IMR-90 (cell line): ENCODE measurements around the gene BCKDK. TPM values are rescaled to one million over a fixed set of nuclear protein-coding genes. Genes with fewer than 3 reads are reported as not detected.
"Not testable (repeated sequence)": the region's sequence is repeated elsewhere in the genome, so short reads cannot be mapped to it uniquely, and the experiment has no call there.

ENCODE experiments used
- ATAC-seq: fragments of 200-7000 bp; cut with Tn5 transposase; 2 replicates; pipeline ENCODE4 v1.9.1; 2020; ENCODE audit warnings: low read depth, mild to moderate bottlenecking, moderate library complexity
- BruUV-seq: library from RNA; stranded (reverse); fragments of 400-500 nt; replicated peaks from 2 replicates; lab custom pipeline; 2021; lab: Mats Ljungman, UMichigan
- CTCF ChIA-PET: fragments of 300-600 bp; formaldehyde crosslinking; extraction: SDS; loops from one replicate; lab custom pipeline; 2021; ENCODE audit warnings: antibody characterized with exemption; lab: Yijun Ruan, JAX
- POLR2A ChIA-PET: fragments of 300-600 bp; sonication (Branson Sonifier 250); formaldehyde crosslinking; loops from one replicate; lab custom pipeline; 2022; ENCODE audit warnings: antibody characterized with exemption; ENCODE audit not compliant: unreplicated experiment; lab: Charles Lee
- DNase-seq: peaks from one replicate; pipeline ENCODE4 v3.0.0; 2013
- H2AFZ ChIP-seq: replicated peaks from 2 replicates; pipeline ENCODE3; 2013; ENCODE audit warnings: low read length, mild to moderate bottlenecking; ENCODE audit not compliant: poor library complexity
- H2AK5ac ChIP-seq: 2 replicates; pipeline ENCODE4 v1.6.1; 2013; ENCODE audit warnings: low read depth, low read length, inconsistent platforms
- H2AK9ac ChIP-seq: replicated peaks from 2 replicates; pipeline ENCODE3; 2013; ENCODE audit warnings: mild to moderate bottlenecking, low read depth, low read length, moderate library complexity; ENCODE audit not compliant: poor library complexity
- H2BK120ac ChIP-seq: 2 replicates; pipeline ENCODE4 v1.6.1; 2013; ENCODE audit warnings: low read depth, low read length, inconsistent platforms
- H2BK15ac ChIP-seq: 3 replicates; pipeline ENCODE4 v1.6.1; 2013; ENCODE audit warnings: low read depth, low read length, inconsistent platforms
- H2BK20ac ChIP-seq: 2 replicates; pipeline ENCODE4 v1.6.1; 2013; ENCODE audit warnings: low read depth, mild to moderate bottlenecking, inconsistent platforms, low read length, moderate library complexity
- H2BK5ac ChIP-seq: 2 replicates; pipeline ENCODE4 v1.6.1; 2013; ENCODE audit warnings: mild to moderate bottlenecking, low read depth, low read length, inconsistent platforms; ENCODE audit not compliant: poor library complexity, severe bottlenecking
- H3K14ac ChIP-seq: replicated peaks from 2 replicates; pipeline ENCODE4 v1.6.1; 2013; ENCODE audit warnings: low read depth, low read length, inconsistent platforms
- H3K18ac ChIP-seq: 2 replicates; pipeline ENCODE4 v1.6.1; 2013; ENCODE audit warnings: low read depth, low read length, control low read depth
- H3K23ac ChIP-seq: 2 replicates; pipeline ENCODE4 v1.6.1; 2013; ENCODE audit warnings: low read depth, low read length, inconsistent platforms
- H3K27ac ChIP-seq: 2 replicates; pipeline ENCODE4 v1.5.1; 2013; ENCODE audit warnings: mild to moderate bottlenecking, control low read depth, low read length; ENCODE audit not compliant: insufficient read depth
- H3K27me3 ChIP-seq: 2 replicates; pipeline ENCODE4 v1.6.1; 2013; ENCODE audit warnings: low read length; ENCODE audit not compliant: control insufficient read depth, insufficient read depth
- H3K36me3 ChIP-seq: 2 replicates; pipeline ENCODE4 v1.6.1; 2013; ENCODE audit warnings: low read length, mixed read lengths; ENCODE audit not compliant: control insufficient read depth, insufficient read depth
- H3K4ac ChIP-seq: 2 replicates; pipeline ENCODE4 v1.6.1; 2013; ENCODE audit warnings: low read depth, low read length, inconsistent platforms
- H3K4me1 ChIP-seq: 2 replicates; pipeline ENCODE4 v1.6.1; 2013; ENCODE audit warnings: low read length, mixed read lengths; ENCODE audit not compliant: control insufficient read depth, insufficient read depth
- H3K4me2 ChIP-seq: 2 replicates; pipeline ENCODE4 v1.6.1; 2013; ENCODE audit warnings: low read depth, mild to moderate bottlenecking, control low read depth, low read length, moderate library complexity
- H3K4me3 ChIP-seq: 2 replicates; pipeline ENCODE4 v1.5.1; 2013; ENCODE audit warnings: low read depth, mild to moderate bottlenecking, control low read depth, low read length, moderate library complexity; ENCODE audit not compliant: insufficient read depth
- H3K56ac ChIP-seq: 2 replicates; pipeline ENCODE4 v1.6.1; 2013; ENCODE audit warnings: low read length, inconsistent platforms; ENCODE audit not compliant: insufficient read depth; ENCODE audit errors: extremely low read depth
- H3K79me1 ChIP-seq, 2 experiments: 2 replicates each; pipeline ENCODE4 v1.6.1; 2013; ENCODE audit warnings: low read length in 2 of 2, inconsistent platforms in 1 of 2, low read depth in 1 of 2
- H3K9ac ChIP-seq: 2 replicates; pipeline ENCODE4 v1.6.1; 2013; ENCODE audit warnings: low read depth, low read length, control low read depth
- H3K9me1 ChIP-seq: 2 replicates; pipeline ENCODE4 v1.6.1; 2013; ENCODE audit warnings: low read length, inconsistent platforms; ENCODE audit not compliant: insufficient read depth
- H3K9me3 ChIP-seq: 2 replicates; pipeline ENCODE4 v1.6.1; 2013; ENCODE audit warnings: low read length; ENCODE audit not compliant: control insufficient read depth, insufficient read depth
- H4K20me1 ChIP-seq: 2 replicates; pipeline ENCODE4 v1.6.1; 2013; ENCODE audit warnings: low read length, inconsistent platforms; ENCODE audit not compliant: insufficient read depth
- H4K5ac ChIP-seq: 2 replicates; pipeline ENCODE4 v1.6.1; 2013; ENCODE audit warnings: mild to moderate bottlenecking, low read depth, low read length, control low read depth
- H4K8ac ChIP-seq, 2 experiments: 2 replicates each; pipeline ENCODE4 v1.6.1; 2013; ENCODE audit warnings: low read depth in 2 of 2, low read length in 2 of 2, control low read depth in 1 of 2, inconsistent platforms in 1 of 2
- H4K91ac ChIP-seq: 2 replicates; pipeline ENCODE4 v1.6.1; 2013; ENCODE audit warnings: low read depth, low read length, inconsistent platforms; ENCODE audit not compliant: insufficient read depth
- WGBS, 2 experiments: methylation state at CpG; one replicate each; pipeline versions ENCODE4 v1.1.5 to v1.1.7; 2013; ENCODE audit warnings: missing lambda C conversion rate in 2 of 2; ENCODE audit not compliant: insufficient read length in 1 of 2; ENCODE audit errors: extremely low coverage in 2 of 2; 5-methylcytosine and 5-hydroxymethylcytosine counted together
- dilution Hi-C: fragments of 300-500 bp; cut with HindIII; formaldehyde crosslinking; loops from one replicate; pipeline ENCODE4 v1.14.3; 2018; ENCODE audit warnings: low sequenced_read_pairs; ENCODE audit not compliant: unreplicated experiment
- in situ Hi-C: fragments of 300-500 bp; cut with MboI; formaldehyde crosslinking; loops from 3 replicates; pipeline ENCODE4 v1.14.3; 2019; ENCODE audit warnings: low sequenced_read_pairs, inconsistent platforms, mixed read lengths
- intact Hi-C: fragments of 100-400 bp; cut with micrococcal nuclease; formaldehyde crosslinking; loops from 2 replicates; pipeline ENCODE4 v1.10.0; 2022
- polyA plus RNA-seq, 3 experiments: library from polyadenylated mRNA; depleted of rRNA; stranded (reverse); fragments of >200 nt; gene quantifications; 2 replicates each; pipeline ENCODE4 v1.2.3, GENCODE V29; 2012; ENCODE audit warnings: low replicate concordance in 1 of 3
- total RNA-seq: library from RNA; depleted of rRNA; stranded (reverse); fragments of >200 nt; gene quantifications from 2 replicates; pipeline ENCODE4 v1.2.3, GENCODE V29; 2012

BCKDK gene
- total and polyA plus RNA-seq, 2 of the 4 experiments (the other 2 are of a cell fraction) = 26.0 to 79.3 TPM

- intact Hi-C loops, H3K4me2 ChIP-seq, CTCF ChIA-PET: not testable (repeated sequence)
Measured at GRCh38 chr16:31136822-31137499, 28.8 kb downstream of the BCKDK start.

More at GRCh38 chr16:31136822-31137499, 28.8 kb downstream of the BCKDK start:
- H3K27me3 ChIP-seq, dilution Hi-C loops, H4K8ac ChIP-seq, H2BK120ac ChIP-seq, ATAC-seq, H3K4ac ChIP-seq, H4K91ac ChIP-seq, H2AFZ ChIP-seq, H3K9ac ChIP-seq, H2AK5ac ChIP-seq, H3K4me3 ChIP-seq, BruUV-seq, H4K5ac ChIP-seq, H3K18ac ChIP-seq, POLR2A ChIA-PET, H3K9me3 ChIP-seq, H3K23ac ChIP-seq, H2AK9ac ChIP-seq, H3K56ac ChIP-seq, H3K36me3 ChIP-seq, H3K27ac ChIP-seq, H2BK20ac ChIP-seq, in situ Hi-C loops, H3K79me1 ChIP-seq, H3K14ac ChIP-seq, H2BK5ac ChIP-seq, H4K20me1 ChIP-seq, DNase-seq: not testable (repeated sequence)
- Histone ChIP-seq H3K9me1 (peaks cover 11% of the 10 kb centered on the region), H2BK15ac (0 out of 3 replicates have a peak overlapping the region, but pooled peaks have one; percentile 12), H3K4me1 (peaks cover 19% of the 10 kb centered on the region)
- WGBS, 2 experiments = 86% methylated on average over 5 of the region's 20 CpGs; no CpG with 5 or more reads in 1 of the 2 experiments
